H9 (cell line): ENCODE data around the gene TEKT5. TPM values are rescaled to one million over a fixed set of nuclear protein-coding genes. Genes with fewer than 3 reads are reported as not detected.

Experiments used
- DNase-seq: peaks from one replicate; pipeline ENCODE4 v3.0.0-alpha.2; 2017
- H2AFZ ChIP-seq: one replicate; pipeline ENCODE4 v1.6.1; 2013; ENCODE audit warnings: mild to moderate bottlenecking, low read length, control low read depth, moderate library complexity
- H2AK5ac ChIP-seq: 2 replicates; pipeline ENCODE4 v1.6.1; 2013; ENCODE audit warnings: low read length, control low read depth, mixed read lengths; ENCODE audit not compliant: insufficient read length
- H2BK120ac ChIP-seq: one replicate; pipeline ENCODE4 v1.6.1; 2013; ENCODE audit warnings: low read depth, mild to moderate bottlenecking, low read length, control low read depth, inconsistent platforms; ENCODE audit not compliant: poor library complexity, severe bottlenecking
- H2BK12ac ChIP-seq: 2 replicates; pipeline ENCODE4 v1.6.1; 2013; ENCODE audit warnings: low read length, control low read depth, mixed read lengths, low read depth; ENCODE audit not compliant: insufficient read length
- H2BK15ac ChIP-seq: 2 replicates; pipeline ENCODE4 v1.6.1; 2013; ENCODE audit warnings: low read depth, low read length, control low read depth
- H2BK20ac ChIP-seq: one replicate; pipeline ENCODE4 v1.6.1; 2013; ENCODE audit warnings: low read depth, mild to moderate bottlenecking, low read length, control low read depth, inconsistent platforms; ENCODE audit not compliant: poor library complexity, severe bottlenecking
- H2BK5ac ChIP-seq: 2 replicates; pipeline ENCODE4 v1.6.1; 2013; ENCODE audit warnings: low read length, control low read depth, mixed read lengths; ENCODE audit not compliant: insufficient read length
- H3K14ac ChIP-seq: 2 replicates; pipeline ENCODE4 v1.6.1; 2013; ENCODE audit warnings: low read length, control low read depth; ENCODE audit not compliant: insufficient read depth
- H3K18ac ChIP-seq: 2 replicates; pipeline ENCODE4 v1.6.1; 2013; ENCODE audit warnings: low read depth, mild to moderate bottlenecking, mixed read lengths, low read length, control low read depth; ENCODE audit not compliant: insufficient read length
- H3K23ac ChIP-seq: 2 replicates; pipeline ENCODE4 v1.6.1; 2013; ENCODE audit warnings: low read length, control low read depth, mixed read lengths, low read depth; ENCODE audit not compliant: insufficient read length
- H3K23me2 ChIP-seq: 2 replicates; pipeline ENCODE4 v1.6.1; 2013; ENCODE audit warnings: low read depth, mild to moderate bottlenecking, mixed read lengths, low read length, control low read depth; ENCODE audit not compliant: insufficient read length, poor library complexity, severe bottlenecking
- H3K27ac ChIP-seq: 2 replicates; pipeline ENCODE4 v1.5.1; 2013; ENCODE audit warnings: low read length, control low read depth, mixed read lengths, low read depth; ENCODE audit not compliant: insufficient read length
- H3K27me3 ChIP-seq: 2 replicates; pipeline ENCODE4 v1.6.1; 2013; ENCODE audit warnings: low read length, control low read depth, inconsistent platforms; ENCODE audit not compliant: insufficient read depth
- H3K4ac ChIP-seq: 2 replicates; pipeline ENCODE4 v1.6.1; 2013; ENCODE audit warnings: low read depth, mild to moderate bottlenecking, control low read depth, inconsistent platforms, low read length, moderate library complexity
- H3K4me1 ChIP-seq: 2 replicates; pipeline ENCODE4 v1.6.1; 2013; ENCODE audit warnings: low read length, control low read depth, inconsistent platforms; ENCODE audit not compliant: insufficient read depth
- H3K4me2 ChIP-seq: 2 replicates; pipeline ENCODE4 v1.6.1; 2013; ENCODE audit warnings: low read length, control low read depth, mixed read lengths; ENCODE audit not compliant: insufficient read length, insufficient read depth
- H3K56ac ChIP-seq: 2 replicates; pipeline ENCODE4 v1.6.1; 2013; ENCODE audit warnings: low read depth, mild to moderate bottlenecking, mixed read lengths, low read length, control low read depth; ENCODE audit not compliant: insufficient read length
- H3K79me1 ChIP-seq: 2 replicates; pipeline ENCODE4 v1.6.1; 2013; ENCODE audit warnings: low read depth, mild to moderate bottlenecking, moderate library complexity, low read length, control low read depth, inconsistent platforms; ENCODE audit not compliant: insufficient read depth, poor library complexity, severe bottlenecking
- H3K79me2 ChIP-seq: 2 replicates; pipeline ENCODE4 v1.6.1; 2013; ENCODE audit warnings: low read length, control low read depth, inconsistent platforms; ENCODE audit not compliant: insufficient read depth
- H3K9ac ChIP-seq: 2 replicates; pipeline ENCODE4 v1.6.1; 2013; ENCODE audit warnings: low read length, control low read depth, mixed read lengths; ENCODE audit not compliant: insufficient read length; ENCODE audit errors: extremely low read depth
- H3K9me3 ChIP-seq: one replicate; pipeline ENCODE4 v1.6.1; 2013; ENCODE audit warnings: low read depth, low read length, inconsistent platforms; ENCODE audit not compliant: control insufficient read depth
- H3T11ph ChIP-seq: one replicate; pipeline ENCODE4 v1.6.1; 2013; ENCODE audit warnings: mild to moderate bottlenecking, low read length, control low read depth, inconsistent platforms
- H4K20me1 ChIP-seq: one replicate; pipeline ENCODE4 v1.6.1; 2013; ENCODE audit not compliant: control insufficient read depth, insufficient read length, insufficient read depth
- H4K5ac ChIP-seq: 2 replicates; pipeline ENCODE4 v1.6.1; 2013; ENCODE audit warnings: low read depth, mild to moderate bottlenecking, mixed read lengths, low read length, control low read depth; ENCODE audit not compliant: insufficient read length
- H4K8ac ChIP-seq: replicated peaks from 2 replicates; pipeline ENCODE4 v1.6.1; 2013; ENCODE audit warnings: low read length, control low read depth, mixed read lengths, low read depth; ENCODE audit not compliant: insufficient read length
- H4K91ac ChIP-seq: 2 replicates; pipeline ENCODE4 v1.6.1; 2013; ENCODE audit warnings: low read depth, mild to moderate bottlenecking, moderate library complexity, mixed read lengths, low read length, control low read depth; ENCODE audit not compliant: insufficient read length
- H3K27ac Mint-ChIP-seq, 3 experiments: 2 replicates in 2 of 3; 3 replicates in 1 of 3; pipeline ENCODE4 v1.8.0; 2020 to 2021; ENCODE audit warnings: mixed read lengths in 3 of 3, mild to moderate bottlenecking in 1 of 3, moderate library complexity in 1 of 3
- H3K27me3 Mint-ChIP-seq: 2 replicates; pipeline ENCODE4 v1.8.0; 2021; ENCODE audit warnings: low read depth, mild to moderate bottlenecking, moderate library complexity, mixed read lengths
- H3K36me3 Mint-ChIP-seq, 3 experiments: 2 replicates in 2 of 3; 3 replicates in 1 of 3; pipeline ENCODE4 v1.8.0; 2020 to 2021; ENCODE audit warnings: low read depth in 3 of 3, mixed read lengths in 3 of 3; ENCODE audit not compliant: insufficient read depth in 1 of 3
- H3K4me1 Mint-ChIP-seq, 2 experiments: 2 replicates each; pipeline ENCODE4 v1.8.0; 2020; ENCODE audit warnings: mixed read lengths in 2 of 2
- H3K4me3 Mint-ChIP-seq, 2 experiments: 2 replicates in 1 of 2; 3 replicates in 1 of 2; pipeline ENCODE4 v1.8.0; 2020 to 2021; ENCODE audit warnings: mild to moderate bottlenecking in 2 of 2, mixed read lengths in 2 of 2, moderate library complexity in 1 of 2
- H3K9me3 Mint-ChIP-seq, 2 experiments: 2 replicates in 1 of 2; 3 replicates in 1 of 2; pipeline ENCODE4 v1.8.0; 2020; ENCODE audit warnings: mild to moderate bottlenecking in 2 of 2, mixed read lengths in 2 of 2, moderate library complexity in 1 of 2
- CTCF ChIP-seq: fragments of 200-600 bp; sonication (generic); conservative IDR thresholded peaks from 3 replicates; pipeline ENCODE4 v1.8.0; 2021; ENCODE audit warnings: antibody characterized with exemption, mild to moderate bottlenecking
- WGBS: extraction: QIAGEN DNeasy Blood & Tissue Kit; methylation state at CpG from one replicate; pipeline ENCODE4 v1.1.7; 2013; ENCODE audit warnings: missing lambda C conversion rate, low lambda C conversion rate, mixed read lengths; ENCODE audit not compliant: insufficient read length; ENCODE audit errors: extremely low coverage; 5-methylcytosine and 5-hydroxymethylcytosine counted together
- total RNA-seq: library from RNA; stranded (reverse); gene quantifications from 2 replicates; pipeline ENCODE4 v1.2.1, GENCODE V29; 2021

The TEKT5 gene
- total RNA-seq, 1 experiment from 2014 or later = 0.31 TPM

DNA sequence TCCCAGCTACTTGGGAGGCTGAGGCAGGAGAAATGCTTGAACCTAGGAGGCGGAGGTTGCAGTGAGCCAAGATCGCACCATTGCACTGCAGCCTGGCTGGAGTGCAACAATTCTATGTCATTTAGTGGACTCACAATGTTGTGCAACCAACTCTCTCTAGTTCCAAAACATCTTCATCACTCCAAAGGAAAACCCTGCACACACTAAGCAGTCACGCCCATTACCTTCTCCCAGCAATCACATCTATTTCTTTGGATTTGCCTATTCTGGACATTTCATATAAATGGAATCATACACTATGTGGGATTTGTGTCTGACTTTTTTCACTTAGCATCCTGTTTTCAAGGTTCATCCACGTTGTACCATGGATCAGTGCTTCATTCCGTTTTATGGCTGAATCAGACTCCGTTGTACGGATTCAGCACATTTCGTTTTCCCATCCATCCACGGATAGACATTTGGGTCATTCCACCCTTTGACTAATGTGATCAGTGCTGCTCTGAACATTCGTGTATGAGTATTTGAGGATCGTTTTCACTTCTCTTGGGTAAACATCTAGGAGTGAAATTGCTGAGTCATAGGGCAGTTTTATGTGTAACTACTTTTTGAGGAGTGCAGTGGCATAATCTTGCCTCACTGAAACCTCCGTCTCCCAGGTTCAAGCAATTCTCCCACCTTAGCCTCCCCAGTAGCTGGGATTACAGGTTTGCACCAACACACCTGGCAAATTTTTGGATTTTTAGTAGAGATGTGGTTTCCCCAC lies 69.0 kb downstream of the TEKT5 start:
- Mint-ChIP-seq H3K36me3 (no peaks in the 10 kb centered on the region), H3K9me3 (no peaks in the 10 kb centered on the region; a peak in 1 of 5 replicates), H3K27me3 (no peaks in the 10 kb centered on the region), H3K4me3 (no peak overlapping the region), H3K27ac (no peak overlapping the region), H3K4me1 (peaks cover 3 to 12% of the 10 kb centered on the region in 2 experiments; a peak in 2 of 4 replicates)
- Histone ChIP-seq H3K23ac (no peak overlapping the region), H2BK12ac (no peak overlapping the region), H3K79me2 (no peaks in the 10 kb centered on the region; the same call in 1 of the 2 replicates), H2BK5ac (no peak overlapping the region), H2AFZ (no peak overlapping the region), H4K91ac (no peak overlapping the region), H3K79me1 (no peaks in the 10 kb centered on the region), H3K14ac (no peak overlapping the region), H3K4me2 (no peak overlapping the region), H3K4me1 (no peaks in the 10 kb centered on the region; the same call in 1 of the 2 replicates), H3K18ac (no peak overlapping the region), H3K9ac (no peak overlapping the region), H3K27ac (no peak overlapping the region), H4K5ac (no peak overlapping the region), H2AK5ac (no peak overlapping the region), H3K9me3 (no peaks in the 10 kb centered on the region), H3K56ac (no peak overlapping the region), H3T11ph (no peak overlapping the region), H3K4ac (no peak overlapping the region), H2BK15ac (no peak overlapping the region), H4K20me1 (no peaks in the 10 kb centered on the region), H4K8ac (no peak overlapping the region), H3K23me2 (no peaks in the 10 kb centered on the region), H2BK120ac (no peak overlapping the region), H2BK20ac (no peak overlapping the region), H3K27me3 (no peaks in the 10 kb centered on the region)
- DNase-seq = no peak
- TF ChIP-seq CTCF = no peak
- WGBS = no CpG with 5 or more reads among the region's 12 CpGs
